Adrenal gland (tissue), 12 donors: Measurements from ENCODE around the gene ASTN2. TPM values are rescaled to one million over a fixed set of nuclear protein-coding genes. Genes with fewer than 3 reads are reported as not detected.

Experiments used
- DNase-seq, 7 donors: peaks; one replicate each; pipeline ENCODE4 v3.0.0-alpha.2; 2019 to 2020
- H3K27ac ChIP-seq, 5 donors: fragments of 200-600 bp; sonication (generic) in 4 of 5; 1 replicate in 3 of 5; 2 replicates in 2 of 5; pipeline versions ENCODE4 v1.5.1 to v1.8.0; 2016 to 2020; ENCODE audit warnings: mild to moderate bottlenecking in 1 of 5
- H3K27me3 ChIP-seq: fragments of 200-600 bp; 2 replicates; pipeline ENCODE4 v1.8.0; 2021
- H3K36me3 ChIP-seq, 2 donors: fragments of 200-600 bp; replicated peaks in 1 of 2; 1 replicate in 1 of 2; 2 replicates in 1 of 2; pipeline versions ENCODE4 v1.5.1 to v1.8.0; 2018 to 2022
- H3K4me1 ChIP-seq, 2 donors: fragments of 200-600 bp; replicated peaks in 1 of 2; 1 replicate in 1 of 2; 2 replicates in 1 of 2; pipeline versions ENCODE4 v1.5.1 to v1.8.0; 2018 to 2021
- H3K4me3 ChIP-seq, 4 donors: fragments of 200-600 bp; sonication (generic) in 3 of 4; one replicate each; pipeline ENCODE4 v1.5.1; 2016 to 2018
- H3K9me3 ChIP-seq, 3 donors: fragments of 200-600 bp; sonication (generic) in 1 of 3; replicated peaks in 1 of 3; 1 replicate in 2 of 3; 2 replicates in 1 of 3; pipeline versions ENCODE4 v1.5.1 to v1.8.0; 2016 to 2021
- CTCF ChIP-seq, 6 experiments: fragments of 450-650 bp in 4 of 6; fragments of 200-600 bp in 2 of 6; sonication (generic) in 1 of 6; IDR thresholded peaks; 1 replicate in 5 of 6; 2 replicates in 1 of 6; pipeline versions ENCODE4 v1.5.1 to v1.8.0; 2016 to 2021; ENCODE audit warnings: antibody characterized with exemption in 6 of 6, mild to moderate bottlenecking in 2 of 6, moderate library complexity in 1 of 6
- POLR2A ChIP-seq, 2 donors: fragments of 450-650 bp; IDR thresholded peaks; one replicate each; pipeline ENCODE4 v1.6.1; 2017; ENCODE audit warnings: antibody characterized with exemption in 2 of 2, mild to moderate bottlenecking in 2 of 2, moderate library complexity in 1 of 2
- WGBS, 4 donors: extraction: QIAGEN DNeasy Blood & Tissue Kit in 2 of 4; methylation state at CpG; one replicate each; pipeline versions ENCODE4 v1.1.5 to v1.1.7; 2013 to 2017; 5-methylcytosine and 5-hydroxymethylcytosine counted together
- intact Hi-C, 2 donors: fragments of 100-400 bp; cut with DNase I; formaldehyde crosslinking; loops; one replicate each; pipeline versions ENCODE4 v1.14.1 to v1.15.0; 2022 to 2023
- polyA plus RNA-seq, 3 donors: library from polyadenylated mRNA; stranded (reverse); fragments of 200-250 nt in 2 of 3; fragments of 350-450 nt in 1 of 3; fragmentation: Illumina TruSeq in 1 of 3; extraction: RNeasy Lipid Tissue Mini Kit (QIAGEN cat#74804) in 1 of 3; gene quantifications; one replicate each; pipeline ENCODE4 v1.2.3, GENCODE V29; 2013 to 2014
- total RNA-seq, 9 donors: library from RNA; depleted of rRNA in 4 of 9; stranded (reverse); fragments of >200 nt in 4 of 9; fragments of 120-200 nt in 1 of 9; fragmentation: NEBNext Ultra II Directional in 1 of 9; extraction: Animal tissue kit (Norgen Biotek cat#: 25700) in 1 of 9; gene quantifications; one replicate each; pipeline versions ENCODE4 v1.1.0 to v1.2.4, GENCODE V29; 2013 to 2023
- donor health status: healthy with polysubstance abuse.
- donor health status: Bipolar disorder and iron deficiency.
- donor health status: DM: yes; HTN: yes; CAD: no.
- donor health status: DM: no; HTN: no; CAD: no.
- donor health status: DM: no; HTN: no; CAD: no.
- donor health status: DM: yes; HTN: yes; CAD: no.

ASTN2 gene
- total and polyA plus RNA-seq, 12 donors = 2.5 to 15.6 (median 6.8) TPM

DNA sequence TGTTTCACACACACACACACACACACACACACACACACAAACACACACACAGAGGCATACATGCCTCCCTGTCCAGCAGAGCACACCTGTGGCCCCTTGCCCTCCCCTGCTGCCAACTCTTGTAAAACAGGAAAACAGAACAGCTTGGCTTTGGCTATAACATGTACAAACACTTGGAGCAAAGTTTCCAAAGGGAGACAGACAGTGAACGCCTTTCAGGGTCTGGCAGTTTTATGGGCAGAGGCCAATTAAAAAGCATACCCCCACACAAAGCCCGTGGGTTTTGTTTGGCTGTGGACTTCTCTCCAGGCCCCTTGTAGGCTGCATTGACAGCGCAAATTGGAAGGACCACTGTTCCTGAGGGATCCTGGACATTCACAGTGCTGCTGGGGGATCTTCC is 995.7 kb downstream of the ASTN2 start:
- Histone ChIP-seq H3K27ac (no peak overlapping the region), H3K9me3 (no peaks in the 10 kb centered on the region), H3K27me3 (no peaks in the 10 kb centered on the region), H3K4me3 (no peak overlapping the region), H3K36me3 (no peaks in the 10 kb centered on the region), H3K4me1 (no peaks in the 10 kb centered on the region)
- 68 to 97% (median 84%) methylated on average over 3 of the region's 3 CpGs for WGBS, 4 donors
- DNase-seq = no peak
- TF ChIP-seq CTCF (IDR thresholded peaks at IDR 0.05) (no peak), POLR2A (IDR thresholded peaks at IDR 0.05) (no peak)
- intact Hi-C loops = no loop called here

GRCh38 chr9:116417464-116417863 is 997.4 kb downstream of the ASTN2 start:
- DNase-seq = no peak
- no peak overlapping the region for H3K27ac ChIP-seq
- TF ChIP-seq POLR2A (IDR thresholded peaks at IDR 0.05) = no peak
- no peak for TF ChIP-seq CTCF (IDR thresholded peaks at IDR 0.05)
- H3K4me1 ChIP-seq = no peaks in the 10 kb centered on the region
- no peaks in the 10 kb centered on the region for H3K9me3 ChIP-seq
- 87 to 92% (median 90%) methylated on average over 2 of the region's 2 CpGs for WGBS, 4 donors
- H3K4me3 ChIP-seq = no peak overlapping the region
- intact Hi-C loops = no loop called here
- no peaks in the 10 kb centered on the region for H3K36me3 ChIP-seq
- no peaks in the 10 kb centered on the region for H3K27me3 ChIP-seq

GRCh38 chr9:116416421-116416820 is 998.4 kb downstream of the ASTN2 start:
- Histone ChIP-seq H3K9me3 (no peaks in the 10 kb centered on the region), H3K4me1 (no peaks in the 10 kb centered on the region), H3K4me3 (no peak overlapping the region), H3K36me3 (no peaks in the 10 kb centered on the region), H3K27ac (no peak overlapping the region), H3K27me3 (no peaks in the 10 kb centered on the region)
- TF ChIP-seq CTCF (IDR thresholded peaks at IDR 0.05) (no peak), POLR2A (IDR thresholded peaks at IDR 0.05) (no peak)
- 93 to 98% (median 95%) methylated on average over 1 of the region's 1 CpG for WGBS, 4 donors
- DNase-seq = no peak
- intact Hi-C loops = no loop called here

DNA sequence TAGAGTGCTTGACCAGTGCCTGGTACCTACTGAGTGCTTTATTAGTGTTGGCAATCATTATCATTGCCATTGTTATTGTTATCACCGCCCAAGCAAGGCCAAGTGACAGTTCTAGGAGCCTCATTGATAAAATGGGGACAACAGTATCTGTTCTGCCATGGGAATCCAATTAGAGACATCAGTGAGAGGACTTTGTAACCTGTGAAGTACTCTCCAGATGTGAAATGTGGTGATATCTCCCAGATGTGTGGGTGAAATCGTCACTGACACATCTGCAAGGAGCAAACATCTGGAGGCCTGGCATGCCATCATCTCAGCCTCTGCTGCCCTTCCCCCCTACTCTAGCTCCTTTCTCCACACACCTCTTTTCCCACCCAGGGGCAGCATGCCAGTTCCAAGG is 1000.5 kb downstream of the ASTN2 start:
- 81 to 82% (median 82%) methylated on average over 2 of the region's 2 CpGs for WGBS, 4 donors
- H3K27ac ChIP-seq = no peak overlapping the region
- H3K36me3 ChIP-seq = no peaks in the 10 kb centered on the region
- no peaks in the 10 kb centered on the region for H3K9me3 ChIP-seq
- no peaks in the 10 kb centered on the region for H3K27me3 ChIP-seq
- TF ChIP-seq CTCF (IDR thresholded peaks at IDR 0.05) (no peak), POLR2A (IDR thresholded peaks at IDR 0.05) (no peak)
- no peak for DNase-seq
- H3K4me1 ChIP-seq = no peaks in the 10 kb centered on the region
- no peak overlapping the region for H3K4me3 ChIP-seq
- intact Hi-C loops = no loop called here
